MG63 (cell line): Measurements from ENCODE around the gene NPTN. TPM values are rescaled to one million over a fixed set of nuclear protein-coding genes. Genes with fewer than 3 reads are reported as not detected.
A peak's percentile ranks its signal among the peaks of the same experiment; 100 is the strongest.
"Not testable (repeated sequence)": the region's sequence is repeated elsewhere in the genome, so short reads cannot be mapped to it uniquely, and the experiment has no call there.

Experiments used
- DNase-seq: peaks from one replicate; pipeline ENCODE4 v3.0.0-alpha.2; 2020
- H3K27me3 ChIP-seq: fragments of 250-450 bp; sonication (Bioruptor Pico); 2 replicates; pipeline ENCODE4 v1.5.1; 2020; ENCODE audit warnings: mild to moderate bottlenecking, moderate library complexity
- H3K36me3 ChIP-seq: fragments of 250-450 bp; sonication (Bioruptor Pico); 2 replicates; pipeline ENCODE4 v1.5.1; 2020; ENCODE audit warnings: mild to moderate bottlenecking, moderate library complexity
- H3K4me3 ChIP-seq: fragments of 250-450 bp; sonication (Bioruptor Pico); 2 replicates; pipeline ENCODE4 v1.5.1; 2020; ENCODE audit warnings: mild to moderate bottlenecking, moderate library complexity
- H3K9me3 ChIP-seq: fragments of 250-450 bp; sonication (Bioruptor Pico); 2 replicates; pipeline ENCODE4 v1.5.1; 2020; ENCODE audit warnings: mild to moderate bottlenecking, moderate library complexity
- total RNA-seq: library from RNA; depleted of rRNA; stranded (reverse); fragments of >200 nt; shearing (Covaris generic); gene quantifications from 2 replicates; pipeline ENCODE4 v1.2.3, GENCODE V29; 2014; ENCODE audit warnings: low replicate concordance

Gene NPTN
- total RNA-seq, 1 experiment from 2014 or later: 224 TPM

GRCh38 chr15:73568564-73569280 is 64.5 kb downstream of the NPTN start:
- DNase-seq: no peak
- H3K27me3 ChIP-seq: no peaks in the 10 kb centered on the region
- no peaks in the 10 kb centered on the region for H3K9me3 ChIP-seq

GRCh38 chr15:73567020-73567419 is 66.2 kb downstream of the NPTN start:
- Histone ChIP-seq H3K9me3 (no peaks in the 10 kb centered on the region), H3K27me3 (no peaks in the 10 kb centered on the region), H3K4me3 (no peak overlapping the region), H3K36me3 (peaks cover 56% of the 10 kb centered on the region)
- no peak for DNase-seq

More at GRCh38 chr15:73568564-73569280, 64.5 kb downstream of the NPTN start:
- Histone ChIP-seq H3K36me3 (peaks cover 54% of the 10 kb centered on the region), H3K4me3 (no peak overlapping the region)

- Histone ChIP-seq H3K36me3 (peaks cover 55% of the 10 kb centered on the region), H3K9me3 (no peaks in the 10 kb centered on the region), H3K4me3 (no peak overlapping the region), H3K27me3 (no peaks in the 10 kb centered on the region)
- peak; percentile 16 for DNase-seq
Measured at GRCh38 chr15:73564255-73564654, 68.9 kb downstream of the NPTN start.

DNA sequence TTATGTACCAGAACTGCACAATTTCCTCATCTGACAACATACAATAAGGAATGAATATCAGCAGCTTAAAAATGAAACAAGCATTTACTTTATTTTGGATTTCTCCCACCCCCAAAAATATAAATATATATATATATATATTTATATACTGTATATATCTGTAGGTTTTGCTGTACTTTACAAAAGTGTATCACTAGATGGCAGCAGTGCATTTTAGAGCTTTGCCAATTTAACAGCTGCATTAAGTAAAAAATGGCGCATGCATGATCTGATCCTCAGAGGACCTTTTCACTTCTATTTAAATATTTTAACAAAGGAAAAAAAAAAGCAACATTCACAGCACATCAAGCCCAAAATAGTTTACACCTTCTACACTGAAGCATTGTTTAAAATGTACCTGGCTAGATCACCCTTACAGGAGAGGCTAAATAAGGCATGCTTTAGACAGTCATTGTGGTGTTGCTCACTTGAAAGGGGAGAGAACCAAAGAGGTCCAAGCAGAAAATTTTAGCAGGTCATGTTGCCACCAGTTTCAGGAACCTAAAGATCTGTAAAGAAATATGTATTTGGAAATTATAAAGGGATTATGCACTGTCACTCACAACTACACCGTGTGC is 72.6 kb downstream of the NPTN start:
- Histone ChIP-seq H3K4me3 (no peak overlapping the region), H3K27me3 (no peaks in the 10 kb centered on the region), H3K36me3 (peaks cover 54% of the 10 kb centered on the region), H3K9me3 (no peaks in the 10 kb centered on the region)
- no peak for DNase-seq

GRCh38 chr15:73558529-73558928 is 74.7 kb downstream of the NPTN start:
- Histone ChIP-seq H3K4me3 (no peak overlapping the region), H3K36me3 (peaks cover 49% of the 10 kb centered on the region), H3K9me3 (no peaks in the 10 kb centered on the region), H3K27me3 (no peaks in the 10 kb centered on the region)
- no peak for DNase-seq

DNA sequence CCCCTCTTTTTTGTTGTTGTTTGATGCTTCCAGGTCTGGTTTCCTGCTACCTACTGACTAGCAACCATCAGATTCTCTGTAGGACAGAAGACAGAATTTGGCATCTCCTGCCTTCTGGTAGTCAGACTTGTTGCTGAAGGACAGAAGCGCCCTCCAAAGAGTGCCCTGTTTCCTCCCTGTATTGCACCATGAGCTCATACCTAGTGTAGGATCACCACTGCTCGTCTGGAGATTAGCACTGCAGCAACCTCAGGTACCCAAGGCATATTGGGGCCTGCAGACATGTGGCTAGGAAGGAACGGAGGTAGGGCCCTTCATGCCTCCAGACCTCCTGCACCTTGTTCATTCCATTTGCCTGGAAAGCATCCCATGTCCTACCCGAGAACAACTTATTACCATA is 78.1 kb downstream of the NPTN start:
- no peak overlapping the region for H3K4me3 ChIP-seq
- DNase-seq: no peak
- no peaks in the 10 kb centered on the region for H3K27me3 ChIP-seq
- peaks cover 20% of the 10 kb centered on the region for H3K36me3 ChIP-seq
- no peaks in the 10 kb centered on the region for H3K9me3 ChIP-seq

DNA sequence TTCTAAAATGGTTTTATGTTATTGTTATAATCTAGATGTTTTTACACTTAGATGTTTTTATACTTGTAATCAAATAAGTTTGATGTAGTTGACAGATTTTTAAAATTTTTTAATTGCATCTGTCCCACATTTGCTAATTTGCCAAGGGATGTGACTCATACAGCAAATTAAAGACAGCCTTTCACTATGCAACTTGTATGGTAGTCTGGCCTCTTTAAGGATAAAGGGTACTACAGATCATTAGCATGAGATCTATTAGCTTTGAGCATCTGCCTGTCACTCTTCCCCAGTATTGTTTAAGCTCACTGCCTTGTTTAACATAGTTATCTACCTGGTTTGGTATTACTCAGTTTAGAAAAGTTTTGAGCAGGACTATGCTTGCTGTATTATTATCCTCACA is 83.0 kb downstream of the NPTN start:
- no peaks in the 10 kb centered on the region for H3K36me3 ChIP-seq
- no peaks in the 10 kb centered on the region for H3K27me3 ChIP-seq
- no peaks in the 10 kb centered on the region for H3K9me3 ChIP-seq
- no peak overlapping the region for H3K4me3 ChIP-seq
- no peak for DNase-seq

DNA sequence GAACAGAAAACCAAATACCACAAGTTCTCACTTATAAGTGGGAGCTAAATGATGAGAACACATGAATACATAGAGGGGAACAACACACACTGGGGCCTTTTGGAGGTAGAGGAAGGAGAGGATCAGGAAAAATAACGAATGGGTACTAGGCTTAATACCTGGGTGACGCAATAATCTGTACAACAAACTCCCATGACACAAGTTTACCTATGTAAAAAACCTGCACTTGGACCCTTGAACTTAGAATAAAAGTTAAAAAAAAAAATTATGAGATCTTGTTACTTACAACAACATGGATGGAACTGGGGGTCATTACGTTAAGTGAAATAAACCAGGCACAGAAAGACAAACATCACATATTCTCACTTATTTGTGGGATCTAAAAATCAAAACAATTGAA is 84.3 kb downstream of the NPTN start:
- H3K36me3 ChIP-seq, H3K9me3 ChIP-seq, H3K27me3 ChIP-seq, H3K4me3 ChIP-seq, DNase-seq: not testable (repeated sequence)

- no peak for DNase-seq
- peaks cover 10% of the 10 kb centered on the region; the same call in 1 of the 2 replicates for H3K27me3 ChIP-seq
- H3K36me3 ChIP-seq: no peaks in the 10 kb centered on the region
- no peak overlapping the region for H3K4me3 ChIP-seq
- H3K9me3 ChIP-seq: no peaks in the 10 kb centered on the region
Measured at GRCh38 chr15:73541479-73541878, 91.7 kb downstream of the NPTN start.

DNA sequence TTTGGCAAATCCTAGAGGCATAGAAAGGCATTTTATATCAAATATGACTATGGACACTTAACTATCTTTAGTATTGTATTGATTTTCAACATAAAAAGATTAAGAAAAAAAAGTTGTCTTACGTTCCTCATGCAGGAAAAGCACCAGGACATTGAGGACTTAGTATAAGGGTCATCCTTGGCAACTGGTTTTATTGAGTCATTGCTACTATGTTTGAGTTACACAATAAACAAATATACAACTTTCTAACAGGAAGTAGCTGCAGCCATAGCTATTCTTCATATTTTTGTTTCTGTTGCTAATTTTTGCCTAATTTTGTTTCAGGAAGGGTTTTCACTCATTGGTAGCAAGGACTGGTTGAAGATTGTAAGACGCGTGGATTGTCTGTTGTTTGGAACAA is 93.0 kb downstream of the NPTN start:
- no peaks in the 10 kb centered on the region for H3K9me3 ChIP-seq
- no peak for DNase-seq
- no peaks in the 10 kb centered on the region for H3K36me3 ChIP-seq
- peaks cover 10% of the 10 kb centered on the region; the same call in 1 of the 2 replicates for H3K27me3 ChIP-seq
- no peak overlapping the region for H3K4me3 ChIP-seq

DNA sequence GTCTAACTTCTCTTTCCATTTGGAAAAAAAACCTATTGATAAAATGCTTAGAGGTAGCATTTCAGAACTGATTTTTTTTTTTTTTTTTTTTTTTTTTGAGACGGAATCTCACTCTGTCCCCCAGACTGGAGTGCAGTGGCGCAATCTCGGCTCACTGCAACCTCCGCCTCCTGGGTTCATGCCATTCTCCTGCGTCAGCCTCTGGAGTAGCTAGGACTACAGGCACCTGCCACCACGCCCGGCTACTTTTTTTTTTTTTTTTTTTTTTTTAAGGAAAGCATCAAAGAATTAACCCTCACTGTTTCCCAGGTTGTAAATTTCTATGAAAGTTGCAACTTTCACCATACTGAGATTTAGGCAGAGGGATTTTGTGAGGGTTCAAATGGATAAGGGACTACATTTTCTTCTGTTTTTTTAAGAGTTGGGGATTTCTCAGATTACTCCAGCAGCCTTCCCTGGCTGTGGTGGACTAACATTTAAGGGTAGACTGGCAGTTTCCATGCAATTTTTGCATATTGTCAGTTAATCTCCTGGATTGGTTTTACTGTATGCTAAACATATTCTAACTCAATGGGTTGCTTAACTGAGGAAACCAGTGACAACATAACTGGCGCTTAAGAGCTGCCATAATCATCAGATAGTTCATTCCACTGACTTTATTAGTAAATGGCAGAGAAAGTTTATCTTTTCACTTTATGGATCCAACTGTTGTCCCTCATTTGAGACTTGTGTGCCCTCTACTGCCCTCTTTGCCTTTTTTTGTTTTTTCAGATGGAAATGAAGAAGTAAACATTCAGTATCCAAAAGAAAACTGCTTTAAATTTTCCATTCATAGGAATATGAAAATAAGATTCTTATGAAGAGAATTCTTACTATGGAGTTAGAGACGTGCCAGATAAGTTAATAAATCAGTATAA is 93.7 kb downstream of the NPTN start:
- H3K4me3 ChIP-seq: no peak overlapping the region
- H3K27me3 ChIP-seq: peaks cover 10% of the 10 kb centered on the region; the same call in 1 of the 2 replicates
- no peaks in the 10 kb centered on the region for H3K36me3 ChIP-seq
- DNase-seq: no peak
- no peaks in the 10 kb centered on the region for H3K9me3 ChIP-seq

- Histone ChIP-seq H3K36me3 (no peaks in the 10 kb centered on the region), H3K4me3 (no peak overlapping the region), H3K27me3 (peaks cover 10% of the 10 kb centered on the region; the same call in 1 of the 2 replicates), H3K9me3 (no peaks in the 10 kb centered on the region)
- DNase-seq: no peak
Measured at GRCh38 chr15:73538563-73539211, 94.5 kb downstream of the NPTN start.

DNA sequence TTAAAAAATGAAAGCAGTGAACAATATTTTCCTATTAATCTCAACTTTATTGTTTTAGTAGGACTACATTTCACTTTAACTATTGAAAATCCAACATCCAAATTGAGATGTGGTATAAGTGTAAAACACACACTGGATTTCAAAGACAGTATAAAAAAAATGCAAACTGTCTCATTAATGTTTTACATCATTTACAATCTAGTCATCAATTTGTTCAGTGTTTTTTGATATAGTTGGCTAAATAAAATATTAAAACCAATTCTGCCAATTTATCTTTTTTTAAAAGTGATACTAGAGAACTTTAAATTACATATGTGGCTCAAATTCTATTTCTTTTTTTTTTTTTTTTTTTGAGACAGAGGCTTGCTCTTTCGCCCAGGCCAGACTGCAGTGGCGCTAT is 95.1 kb downstream of the NPTN start:
- H3K36me3 ChIP-seq: no peaks in the 10 kb centered on the region
- H3K27me3 ChIP-seq: peaks cover 10% of the 10 kb centered on the region; the same call in 1 of the 2 replicates
- no peaks in the 10 kb centered on the region for H3K9me3 ChIP-seq
- DNase-seq: no peak
- H3K4me3 ChIP-seq: no peak overlapping the region

GRCh38 chr15:73530649-73531048 is 102.5 kb downstream of the NPTN start:
- DNase-seq: no peak
- H3K27me3 ChIP-seq: peaks cover 8% of the 10 kb centered on the region
- H3K36me3 ChIP-seq: no peaks in the 10 kb centered on the region
- H3K4me3 ChIP-seq: no peak overlapping the region
- H3K9me3 ChIP-seq: no peaks in the 10 kb centered on the region

DNA sequence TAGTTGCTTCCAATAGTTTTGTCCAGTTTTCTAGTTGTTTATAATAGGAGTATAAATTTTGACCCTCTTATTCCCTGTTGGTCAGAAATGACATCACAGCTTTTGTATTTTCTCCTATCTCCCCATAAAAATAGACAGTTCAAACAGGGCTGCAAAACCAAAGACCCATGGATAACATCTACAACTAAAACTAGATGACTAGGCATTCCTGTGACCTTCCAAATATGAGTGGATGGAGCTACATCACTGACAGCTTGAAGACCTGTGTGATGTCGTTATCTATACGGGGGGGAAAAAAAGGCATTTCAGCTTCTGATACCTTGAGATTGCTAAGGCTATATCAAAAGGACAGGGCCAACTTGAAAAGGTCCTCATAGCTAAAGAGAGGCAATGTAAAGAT is 105.6 kb downstream of the NPTN start:
- Histone ChIP-seq H3K9me3 (no peaks in the 10 kb centered on the region), H3K36me3 (no peaks in the 10 kb centered on the region), H3K4me3 (no peak overlapping the region), H3K27me3 (peaks cover 13% of the 10 kb centered on the region)
- no peak for DNase-seq

GRCh38 chr15:73524919-73525318 is 108.3 kb downstream of the NPTN start:
- Histone ChIP-seq H3K9me3 (no peaks in the 10 kb centered on the region), H3K27me3 (peaks cover 13% of the 10 kb centered on the region), H3K36me3 (no peaks in the 10 kb centered on the region), H3K4me3 (no peak overlapping the region)
- no peak for DNase-seq

GRCh38 chr15:73522011-73522410 is 111.2 kb downstream of the NPTN start:
- peaks cover 13% of the 10 kb centered on the region for H3K27me3 ChIP-seq
- DNase-seq: no peak
- H3K36me3 ChIP-seq: no peaks in the 10 kb centered on the region
- no peak overlapping the region for H3K4me3 ChIP-seq
- no peaks in the 10 kb centered on the region for H3K9me3 ChIP-seq
